EH (cell line): ENCODE measurements around the gene IQCN.
A peak's percentile ranks its signal among the peaks of the same experiment; 100 is the strongest.

Source experiments
- DNase-seq: peaks from one replicate; pipeline ENCODE4 v3.0.0-alpha.2; 2015; ENCODE audit warnings: low read depth

IQCN gene

DNA sequence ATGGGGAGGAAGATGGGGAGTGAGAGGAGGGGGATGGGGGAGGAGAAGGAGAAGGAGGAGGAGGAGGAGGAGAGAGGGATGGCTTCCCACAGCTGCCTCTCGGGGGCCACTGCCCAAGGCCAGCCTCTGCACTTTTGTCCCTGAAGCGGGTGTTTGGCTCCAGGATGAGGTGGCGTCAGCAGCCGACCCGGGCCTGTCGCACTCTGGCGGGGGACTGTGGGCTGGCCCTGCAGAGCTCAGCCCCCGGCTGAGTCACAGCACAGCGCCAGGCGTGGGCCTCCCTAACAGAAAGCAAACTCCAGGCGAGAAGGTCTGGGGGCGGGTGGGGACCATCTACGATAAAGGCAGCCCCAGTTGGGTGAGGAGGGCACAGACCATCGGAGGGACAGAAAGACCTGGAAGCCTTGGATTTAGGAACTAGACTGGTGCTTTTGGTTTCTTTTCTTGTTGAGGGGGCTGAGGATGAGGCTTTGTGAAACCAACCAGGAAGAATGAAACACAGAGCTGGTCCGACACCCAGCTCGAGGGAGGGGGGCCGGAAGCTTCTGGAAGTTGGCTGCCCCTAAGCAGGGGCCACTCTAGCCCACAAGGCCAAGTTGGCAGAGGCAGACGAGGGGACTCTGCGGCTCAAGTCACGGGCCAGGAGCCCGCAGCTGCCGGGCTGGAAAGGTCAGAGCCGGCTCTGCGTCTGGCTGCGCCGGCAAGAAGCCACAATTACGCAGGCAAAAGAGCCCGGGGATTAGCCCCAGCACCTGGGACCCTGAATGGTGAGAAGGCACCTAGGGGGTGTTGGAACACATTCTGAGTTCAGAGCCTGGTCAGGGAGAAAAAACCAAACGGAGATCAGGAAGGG lies 30.4 kb upstream of the IQCN start:
- peak; percentile 89 for DNase-seq

- peak; percentile 18 for DNase-seq
These were observed 29.9 kb upstream of the IQCN start for GRCh38 chr19:18304208-18304457.

DNA sequence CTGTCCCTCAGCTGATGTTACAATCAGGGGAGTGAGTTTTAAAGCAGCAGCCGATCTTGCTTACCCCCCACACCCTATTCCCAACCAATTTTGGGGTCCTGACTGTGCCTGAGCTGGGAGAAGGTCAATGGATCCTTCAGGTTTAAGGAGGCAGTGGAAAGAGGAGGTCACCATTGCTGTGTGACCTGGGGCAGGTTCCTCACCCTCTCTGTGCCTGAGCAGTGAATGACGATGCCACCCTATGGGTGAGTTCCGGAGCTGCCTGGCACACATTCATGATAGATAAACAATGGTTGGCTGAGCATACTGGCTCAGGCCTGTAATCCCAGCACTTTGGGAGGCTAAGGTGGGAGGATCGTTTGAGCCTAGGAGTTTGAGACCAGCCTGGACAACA lies 27.5 kb upstream of the IQCN start:
- DNase-seq, result no peak

DNA sequence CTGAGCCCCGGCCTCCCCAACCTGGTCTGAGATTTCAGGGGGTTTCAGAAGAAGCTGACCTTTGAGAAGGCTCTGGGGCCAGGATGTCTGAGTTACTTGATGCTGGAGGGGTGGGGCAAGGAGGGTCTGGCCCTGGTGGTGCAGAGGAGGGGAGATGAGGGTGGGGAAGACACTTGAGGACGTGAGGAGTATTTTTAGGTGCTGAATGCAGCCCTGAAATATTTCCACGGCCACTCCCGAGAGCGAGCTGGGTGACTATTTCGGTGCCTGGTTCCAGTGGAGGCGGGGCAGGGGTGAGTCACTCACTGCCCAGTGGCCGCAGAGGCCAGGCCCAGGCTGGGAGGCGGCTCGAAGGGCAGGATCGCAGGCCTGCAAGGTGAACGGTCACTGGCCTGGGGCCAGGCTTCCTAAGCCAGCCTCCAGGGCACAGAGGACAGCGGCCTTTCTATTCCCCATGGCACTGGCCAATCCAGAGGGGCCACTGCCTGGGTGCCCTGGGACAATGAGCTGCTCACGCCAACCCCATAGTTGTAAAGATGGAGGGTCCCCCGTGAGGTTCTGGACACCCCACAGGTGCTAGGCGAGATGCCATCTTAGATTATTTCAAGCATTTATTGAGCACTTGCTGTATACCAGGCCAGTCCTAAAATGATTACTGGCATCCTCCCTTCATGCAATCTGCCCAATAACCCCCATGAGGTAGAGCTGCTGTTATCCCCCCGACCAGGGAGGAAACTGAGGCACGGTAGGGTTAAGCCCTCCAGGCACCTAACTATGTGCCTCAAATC lies 26.9 kb upstream of the IQCN start:
- peak; percentile 86 for DNase-seq

DNA sequence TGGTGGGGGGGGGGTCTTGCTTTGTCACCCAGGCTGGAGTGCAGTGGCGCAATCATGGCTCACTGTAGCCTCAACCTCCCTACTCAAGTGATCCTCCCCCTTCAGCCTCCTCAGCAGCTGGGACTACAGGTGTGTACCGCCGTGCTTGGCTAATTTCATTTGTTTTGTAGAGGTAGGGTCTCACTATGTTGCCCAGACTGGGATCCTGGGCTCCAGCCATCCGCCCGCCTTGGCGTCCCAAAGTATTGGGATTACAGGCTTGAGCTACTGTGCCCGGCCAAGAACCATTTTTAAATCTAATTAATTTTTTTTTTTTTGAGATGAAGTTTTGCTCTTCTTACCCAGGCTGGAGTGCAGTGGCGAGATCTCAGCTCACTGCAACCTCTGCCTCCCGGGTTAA lies 25.4 kb upstream of the IQCN start:
- DNase-seq, result no peak

DNA sequence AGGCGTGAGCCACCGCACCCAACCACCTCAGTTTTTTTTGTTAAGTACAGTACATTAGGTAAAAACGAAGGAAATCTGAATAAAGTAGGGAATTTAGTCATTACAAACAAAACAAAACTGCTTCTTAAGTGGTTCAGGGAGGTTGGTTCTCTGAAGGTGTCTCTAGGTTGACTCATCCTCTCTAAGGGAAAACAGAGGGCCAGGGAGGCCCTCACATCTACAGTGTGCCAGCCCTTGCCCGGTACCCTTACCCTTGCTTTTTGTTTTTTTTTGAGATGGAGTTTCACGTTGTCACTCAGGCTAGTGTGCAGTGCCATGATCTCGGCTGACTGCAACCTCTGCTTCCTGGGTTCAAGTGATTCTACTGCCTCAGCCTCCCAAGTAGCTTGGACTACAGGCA lies 24.3 kb upstream of the IQCN start:
- peak; percentile 38 for DNase-seq

DNA sequence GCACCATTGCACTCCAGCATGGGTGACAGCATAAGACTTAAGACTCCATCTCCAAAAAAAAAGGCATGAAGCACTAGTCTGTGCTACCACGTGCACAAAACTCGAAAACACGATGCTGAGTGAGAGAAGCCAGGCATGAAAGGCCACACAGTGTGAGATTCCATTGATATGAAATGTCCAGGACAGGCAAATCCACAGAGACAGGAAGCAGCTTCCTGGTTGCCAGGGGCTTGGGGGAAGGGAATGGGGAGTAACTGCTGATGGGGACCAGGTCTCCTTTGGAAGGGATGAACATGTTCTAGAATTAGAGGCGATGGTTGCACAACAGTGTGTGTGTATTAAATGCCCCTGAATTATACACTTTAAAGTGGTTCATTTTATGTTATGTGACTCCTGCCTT lies 23.1 kb upstream of the IQCN start:
- DNase-seq, result peak; percentile 65

DNA sequence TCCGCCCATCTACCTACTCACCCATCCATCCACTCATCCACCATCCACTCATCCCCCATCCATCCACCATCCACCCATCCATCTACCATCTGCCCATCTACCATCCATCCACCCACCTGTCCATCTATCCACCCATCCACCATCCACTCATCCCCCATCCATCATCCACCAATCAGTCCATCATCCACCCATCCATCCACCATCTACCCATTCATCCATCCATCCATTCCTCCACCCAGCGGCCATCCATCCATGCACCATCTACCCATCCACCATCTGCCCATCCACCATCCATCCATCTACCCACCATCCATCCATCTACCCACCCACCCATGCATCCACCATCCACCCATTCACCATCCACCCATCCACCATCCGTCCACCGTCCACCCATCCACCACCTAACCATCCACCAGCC lies 20.8 kb upstream of the IQCN start:
- no peak for DNase-seq

- DNase-seq, result no peak
These were observed 20.2 kb upstream of the IQCN start for GRCh38 chr19:18294467-18294864.

- DNase-seq, result no peak
These were observed 19.6 kb upstream of the IQCN start for GRCh38 chr19:18293642-18294466.

GRCh38 chr19:18292810-18293641 lies 18.8 kb upstream of the IQCN start:
- peak; percentile 82 for DNase-seq

- no peak for DNase-seq
These were observed 18.2 kb upstream of the IQCN start for GRCh38 chr19:18292462-18292809.

GRCh38 chr19:18291590-18292461 lies 17.6 kb upstream of the IQCN start:
- peak; percentile 83 for DNase-seq

DNA sequence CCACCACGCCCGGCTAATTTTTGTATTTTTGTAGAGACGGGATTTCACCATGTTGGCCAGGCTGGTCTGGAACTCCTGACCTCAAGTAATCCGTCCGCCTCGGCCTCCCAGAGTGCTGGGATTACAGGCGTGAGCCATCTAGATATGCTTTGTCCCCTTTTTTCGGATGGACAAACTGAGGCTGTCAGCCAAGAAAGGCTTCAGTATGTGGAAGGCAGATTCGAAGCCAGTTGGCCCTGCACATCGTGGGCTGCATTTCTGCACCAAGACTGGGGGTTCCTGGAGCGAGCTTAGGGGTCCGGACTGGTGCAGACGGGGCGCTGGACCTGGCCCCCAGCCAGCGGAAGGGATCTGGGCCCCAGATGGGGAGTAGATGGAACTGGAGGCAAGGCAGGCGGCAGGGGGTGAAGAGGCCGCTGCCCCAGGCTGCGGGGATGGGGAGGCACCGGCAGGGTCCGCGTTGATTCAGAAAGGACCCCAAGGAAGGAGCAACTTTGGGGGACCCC lies 16.8 kb upstream of the IQCN start:
- no peak for DNase-seq

DNA sequence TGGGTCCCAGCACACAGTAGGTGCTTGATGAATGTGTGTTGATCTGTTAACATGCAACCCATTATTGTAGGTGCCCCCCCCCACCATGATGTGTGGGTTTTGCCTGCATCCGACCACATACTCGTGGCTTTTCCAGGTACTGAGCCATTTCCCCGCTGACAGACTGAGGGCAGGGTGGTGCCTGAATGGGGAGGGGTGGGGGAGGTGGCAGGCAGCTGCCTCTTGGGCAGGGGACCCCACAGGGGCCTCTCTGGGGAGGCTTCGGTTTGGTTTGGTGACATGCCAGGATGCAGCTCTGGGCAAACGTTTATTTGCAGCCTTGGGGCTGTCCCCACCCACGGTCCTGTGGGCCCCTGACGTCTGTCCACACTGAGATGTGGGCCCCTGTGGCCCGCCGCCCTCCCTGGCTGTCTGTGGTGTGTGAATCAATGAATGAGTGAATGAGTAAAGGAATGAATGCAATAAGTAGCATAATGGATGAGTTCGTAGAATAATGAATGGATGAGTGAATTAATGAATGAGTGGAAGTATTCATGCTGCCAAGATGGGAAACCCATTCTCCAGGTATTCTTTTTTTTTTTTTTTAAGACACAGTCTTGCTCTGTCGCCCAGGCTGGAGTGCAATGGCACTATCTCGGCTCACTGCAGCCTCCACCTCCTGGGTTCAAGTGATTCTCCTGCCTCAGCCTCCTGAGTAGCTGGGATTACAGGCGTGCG lies 16.2 kb upstream of the IQCN start:
- DNase-seq, result no peak

GRCh38 chr19:18289471-18290301 lies 15.4 kb upstream of the IQCN start:
- DNase-seq, result peak; percentile 22

- DNase-seq, result peak; percentile 30
These were observed 13.9 kb upstream of the IQCN start for GRCh38 chr19:18287836-18288772.
